Measurements from ENCODE around the gene TBCE. TPM values are rescaled to one million over a fixed set of nuclear protein-coding genes. Genes with fewer than 3 reads are reported as not detected.

Gene TBCE, protein sequence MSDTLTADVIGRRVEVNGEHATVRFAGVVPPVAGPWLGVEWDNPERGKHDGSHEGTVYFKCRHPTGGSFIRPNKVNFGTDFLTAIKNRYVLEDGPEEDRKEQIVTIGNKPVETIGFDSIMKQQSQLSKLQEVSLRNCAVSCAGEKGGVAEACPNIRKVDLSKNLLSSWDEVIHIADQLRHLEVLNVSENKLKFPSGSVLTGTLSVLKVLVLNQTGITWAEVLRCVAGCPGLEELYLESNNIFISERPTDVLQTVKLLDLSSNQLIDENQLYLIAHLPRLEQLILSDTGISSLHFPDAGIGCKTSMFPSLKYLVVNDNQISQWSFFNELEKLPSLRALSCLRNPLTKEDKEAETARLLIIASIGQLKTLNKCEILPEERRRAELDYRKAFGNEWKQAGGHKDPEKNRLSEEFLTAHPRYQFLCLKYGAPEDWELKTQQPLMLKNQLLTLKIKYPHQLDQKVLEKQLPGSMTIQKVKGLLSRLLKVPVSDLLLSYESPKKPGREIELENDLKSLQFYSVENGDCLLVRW
- 46.0 TPM for polyA plus RNA-seq (ENCODE audit: insufficient read length)

DNA sequence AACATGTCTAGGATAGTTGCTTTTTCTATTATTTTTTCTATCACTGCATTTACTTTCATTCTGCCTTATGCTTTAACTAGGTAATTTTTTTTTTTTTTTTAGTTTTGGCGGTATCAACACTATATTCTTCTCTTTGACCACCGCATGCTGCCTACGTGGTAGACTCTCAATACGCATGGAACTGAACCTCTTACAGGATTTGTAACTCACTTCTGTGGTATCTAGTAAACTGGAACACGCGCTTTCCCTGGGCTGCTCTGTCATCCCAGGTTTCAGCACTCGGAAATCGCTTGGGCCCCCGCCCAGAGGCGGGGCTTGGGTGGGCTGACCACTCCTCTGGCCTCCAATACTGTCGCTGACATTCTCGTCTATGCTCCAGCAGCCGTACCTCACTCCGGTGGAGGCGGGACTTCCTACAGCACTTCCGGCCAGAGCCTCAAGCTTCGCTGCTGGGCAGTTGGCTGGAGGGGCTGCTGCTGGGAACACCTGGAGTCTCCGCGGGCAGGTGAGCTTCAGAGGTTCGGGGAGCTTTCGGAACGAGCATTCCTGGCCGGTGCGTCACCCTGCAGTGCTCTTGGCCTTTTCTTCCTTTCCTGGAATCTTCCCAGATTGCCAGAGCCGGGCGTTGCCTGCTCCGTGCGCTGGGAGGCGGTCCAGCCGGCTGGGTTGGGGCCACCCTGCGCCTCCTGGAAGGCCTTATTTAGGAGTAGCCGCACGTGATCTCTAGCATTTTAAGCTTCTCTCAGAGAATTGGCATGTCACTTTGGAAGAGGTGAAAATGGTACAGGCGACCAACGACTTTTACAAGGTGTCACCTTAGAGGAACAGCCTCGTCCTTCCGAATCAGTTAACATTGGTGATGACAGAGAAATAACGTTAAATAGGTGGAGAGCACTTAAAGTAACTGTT lies at the start of gene TBCE:
Gene TBCE (plus strand): TSS at position 428 of the 909 bp plus-strand sequence. CDS start 12,623 bp downstream, outside the sequence.
- peak; percentile 98 for DNase-seq

- DNase-seq = no peak
Measured at GRCh38 chr1:235319255-235319654, 48.0 kb upstream of the TBCE start.

GRCh38 chr1:235320521-235321179 lies 46.6 kb upstream of the TBCE start:
- DNase-seq = no peak

DNA sequence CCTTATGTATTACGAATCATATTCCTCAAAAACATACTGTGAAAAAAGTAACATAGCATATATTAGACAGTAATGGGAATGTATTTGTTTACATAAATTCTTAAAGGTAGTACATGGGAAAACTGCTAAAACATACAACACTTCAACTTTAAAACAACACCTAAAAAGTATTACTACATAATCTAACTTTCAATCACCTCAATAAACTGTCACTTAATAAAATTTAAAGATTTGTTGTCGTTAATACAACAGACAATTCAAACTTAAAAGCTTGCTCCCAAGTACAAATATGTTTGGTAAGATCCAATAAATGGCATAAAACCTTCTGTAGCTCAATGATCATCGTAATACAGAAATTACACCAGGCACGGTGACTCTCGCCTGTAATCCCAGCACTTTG lies 42.9 kb upstream of the TBCE start:
- no peak for DNase-seq

- DNase-seq = no peak
Measured at GRCh38 chr1:235325139-235325538, 42.1 kb upstream of the TBCE start.

DNA sequence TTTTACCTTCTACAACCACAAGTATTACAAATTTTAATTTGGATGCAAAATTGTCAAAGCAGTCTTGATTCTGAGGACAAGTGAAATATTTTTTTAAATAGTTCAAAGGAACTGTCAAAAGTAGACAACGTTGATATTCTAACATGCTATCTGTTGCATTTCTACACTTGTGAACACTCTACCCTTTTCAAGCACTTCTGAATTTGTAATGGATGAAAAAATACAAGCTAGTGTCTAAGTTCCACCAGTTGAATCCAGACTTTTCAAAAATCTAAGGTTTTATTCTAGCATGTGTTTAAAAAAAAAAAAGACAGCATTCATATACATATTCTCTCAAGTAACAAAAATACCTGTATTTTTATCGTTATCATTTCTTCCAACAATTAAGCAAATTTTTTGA lies 41.4 kb upstream of the TBCE start:
- no peak for DNase-seq

GRCh38 chr1:235326719-235327558 lies 40.3 kb upstream of the TBCE start:
- peak; percentile 56 for DNase-seq

DNA sequence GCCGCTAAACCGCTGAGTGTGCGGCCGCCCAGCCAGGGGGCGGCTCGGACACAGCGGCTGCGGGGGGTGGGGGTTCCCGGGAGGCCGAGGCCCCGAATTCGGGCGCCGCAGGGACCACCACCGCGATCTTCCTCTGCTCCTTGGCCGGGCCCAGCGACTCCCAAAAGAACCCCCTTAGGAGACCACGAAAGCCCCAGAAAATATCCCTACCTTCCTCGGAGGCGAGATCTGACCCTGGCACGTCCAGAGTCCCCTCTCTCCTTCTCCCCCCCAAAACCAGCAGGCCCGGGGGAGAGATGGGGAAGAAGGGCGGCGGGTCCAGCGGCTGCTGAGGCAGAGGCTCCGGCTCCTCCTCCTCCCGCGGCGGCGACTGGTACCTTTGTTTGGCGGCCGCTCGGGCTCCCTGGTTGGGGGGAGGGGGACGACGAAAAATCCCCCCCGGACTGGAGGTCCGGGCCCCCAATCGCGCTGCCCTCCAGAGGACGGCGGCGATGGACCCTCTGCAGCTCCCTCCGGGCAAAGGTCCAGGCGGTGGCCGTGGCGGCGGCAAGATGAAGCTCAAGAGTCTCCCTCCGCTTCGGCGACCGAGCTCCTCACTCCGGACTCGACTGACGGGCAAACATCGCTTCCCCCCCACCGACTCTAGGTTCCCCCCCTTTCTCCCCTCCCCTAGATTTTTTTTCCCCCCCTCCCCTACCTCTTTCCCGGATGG lies 39.5 kb upstream of the TBCE start, which contains the start of gene ARID4B:
Gene ARID4B (minus strand): TSS at position 621 of the 712 bp plus-strand sequence. CDS start 1,260 bp downstream, outside the sequence.
- peak; percentile 41 for DNase-seq

DNA sequence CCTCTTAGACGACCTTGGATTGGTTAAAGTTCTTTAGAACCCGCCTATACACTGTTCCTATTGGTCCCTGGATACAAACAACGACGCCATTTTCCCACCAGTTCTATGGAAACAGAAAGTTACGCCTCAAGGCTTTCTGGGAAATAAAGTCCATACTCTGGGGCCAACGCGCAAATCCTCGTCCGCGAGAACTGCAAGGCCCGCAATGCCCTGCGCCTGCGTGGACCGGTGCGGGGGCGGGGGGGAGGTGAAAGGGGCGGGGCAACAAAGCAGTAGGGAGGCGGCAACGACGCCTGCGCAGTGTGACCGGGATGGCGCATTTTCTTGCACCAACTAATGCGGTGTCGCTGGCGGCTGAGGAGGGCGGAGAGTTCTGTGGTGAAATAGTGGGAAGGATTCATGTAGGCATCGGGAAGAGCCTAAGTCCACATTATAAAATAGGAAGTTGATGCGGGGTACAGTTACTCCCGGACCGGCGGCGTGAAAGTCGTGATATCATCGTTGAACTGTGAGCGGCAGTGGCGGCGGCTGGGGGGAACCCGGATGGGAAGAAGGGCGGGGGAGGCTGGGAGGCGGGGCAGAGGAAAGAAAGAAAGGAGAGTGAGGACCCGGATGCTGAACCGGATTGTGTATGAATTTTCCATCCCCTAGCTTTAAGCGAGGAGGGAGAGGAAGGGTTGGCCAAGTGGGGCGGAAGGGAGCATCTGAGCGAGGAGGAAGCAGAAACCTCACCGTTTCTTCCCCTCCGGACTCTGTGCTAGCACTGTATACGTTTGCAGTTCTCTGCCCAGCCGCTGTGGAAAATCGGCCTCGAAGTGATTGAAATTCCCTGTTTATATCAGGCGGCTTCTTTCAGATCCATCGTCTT lies 38.7 kb upstream of the TBCE start, which contains the start of gene GGPS1:
Gene GGPS1 (plus strand): TSS at position 300 of the 868 bp plus-strand sequence. CDS start 6,695 bp downstream, outside the sequence.
- peak; percentile 98 for DNase-seq

GRCh38 chr1:235329139-235329902 lies 37.9 kb upstream of the TBCE start:
- DNase-seq = peak; percentile 17

DNA sequence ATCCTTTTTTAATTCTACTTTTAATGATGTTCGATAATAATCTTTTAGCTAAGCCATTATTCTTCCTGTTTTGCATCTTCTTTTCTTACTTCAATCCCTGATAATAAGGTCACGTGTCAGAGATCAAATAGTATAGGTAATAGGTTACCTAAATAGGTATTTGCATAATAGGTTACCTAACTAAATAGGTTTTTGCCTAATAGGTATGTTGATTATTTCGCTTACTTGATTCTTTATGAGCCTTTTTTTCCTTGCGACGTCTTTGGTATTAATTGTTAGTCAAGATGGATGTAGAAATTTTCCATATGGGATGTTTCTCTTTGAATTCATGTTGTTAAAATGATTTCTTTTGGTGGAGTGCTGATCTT lies 36.3 kb upstream of the TBCE start:
- DNase-seq = no peak

DNA sequence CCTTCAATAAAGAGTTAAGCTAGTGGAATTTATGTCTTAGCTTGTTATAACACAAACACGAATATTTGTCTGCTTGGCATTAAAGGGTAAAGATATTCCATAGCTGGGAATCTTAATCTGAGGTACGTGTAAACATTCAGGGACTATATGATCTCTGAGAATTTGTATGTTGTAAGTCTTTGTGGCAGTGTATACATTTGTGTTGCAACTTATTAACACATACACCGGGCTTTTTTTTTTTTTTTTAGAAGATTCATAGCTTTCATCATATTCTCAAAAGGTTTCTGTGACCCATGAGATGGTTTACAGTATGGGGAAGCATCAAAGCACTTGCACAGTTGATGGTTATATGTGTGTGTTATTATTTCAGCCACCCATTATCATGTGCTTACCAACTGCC lies 35.8 kb upstream of the TBCE start:
- DNase-seq = no peak

DNA sequence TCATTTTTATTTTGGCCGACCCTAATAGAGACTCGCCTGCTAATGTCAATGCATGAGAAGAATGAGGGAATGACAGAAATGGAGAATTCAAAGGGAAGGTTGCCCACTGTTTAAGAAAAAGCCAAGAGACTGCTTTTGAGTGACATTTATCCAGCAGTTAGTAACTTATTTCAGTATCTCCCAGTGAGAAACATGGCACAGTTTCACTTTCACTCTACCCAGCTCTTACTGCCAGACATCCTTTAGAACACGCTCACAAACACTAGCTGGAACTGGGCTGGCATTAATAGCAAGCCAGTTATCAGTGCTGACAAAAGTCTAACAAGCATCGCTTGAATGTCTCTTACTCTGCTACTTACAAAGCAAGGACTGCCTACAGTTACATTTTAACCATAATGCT lies 30.3 kb upstream of the TBCE start:
- DNase-seq = no peak

DNA sequence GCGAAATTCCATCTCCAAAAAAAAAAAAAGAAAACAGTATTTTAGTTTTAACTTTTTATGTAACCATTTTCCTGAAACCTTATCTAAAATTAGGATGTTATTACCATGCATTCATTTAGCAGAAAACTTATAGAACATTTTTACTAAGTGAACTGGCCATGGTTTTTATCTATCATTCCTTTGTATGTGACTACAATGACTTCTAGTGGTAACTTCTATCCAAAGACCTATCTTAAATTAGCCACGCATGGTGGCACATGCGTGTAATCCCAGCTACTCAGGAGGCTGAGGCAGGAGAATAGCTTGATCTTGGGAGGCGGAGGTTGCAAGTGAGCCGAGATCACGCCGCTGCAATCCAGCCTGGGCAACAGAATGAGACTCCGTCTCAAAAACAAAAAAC lies 27.5 kb upstream of the TBCE start:
- DNase-seq = no peak

DNA sequence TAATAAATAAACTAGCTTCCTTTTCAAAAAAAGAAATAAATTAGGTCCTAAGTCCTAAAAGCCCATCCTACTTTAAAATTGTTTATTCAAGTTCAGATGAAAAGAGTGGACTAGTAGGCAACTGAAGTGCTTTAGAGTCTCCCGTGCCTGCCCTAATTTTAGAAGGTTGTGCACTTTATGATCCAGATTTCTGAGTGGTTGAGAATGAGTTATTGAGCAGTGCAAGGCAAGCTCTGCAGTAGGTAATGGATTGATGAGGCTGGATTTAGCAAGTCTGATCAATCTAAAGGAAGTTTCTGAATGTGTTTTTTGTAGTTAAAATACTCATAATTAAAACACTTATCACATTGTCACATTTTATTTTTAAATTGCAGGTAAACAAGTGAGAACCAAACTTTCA lies 25.9 kb upstream of the TBCE start:
- no peak for DNase-seq

GRCh38 chr1:235342039-235342438 lies 25.2 kb upstream of the TBCE start:
- DNase-seq = no peak

DNA sequence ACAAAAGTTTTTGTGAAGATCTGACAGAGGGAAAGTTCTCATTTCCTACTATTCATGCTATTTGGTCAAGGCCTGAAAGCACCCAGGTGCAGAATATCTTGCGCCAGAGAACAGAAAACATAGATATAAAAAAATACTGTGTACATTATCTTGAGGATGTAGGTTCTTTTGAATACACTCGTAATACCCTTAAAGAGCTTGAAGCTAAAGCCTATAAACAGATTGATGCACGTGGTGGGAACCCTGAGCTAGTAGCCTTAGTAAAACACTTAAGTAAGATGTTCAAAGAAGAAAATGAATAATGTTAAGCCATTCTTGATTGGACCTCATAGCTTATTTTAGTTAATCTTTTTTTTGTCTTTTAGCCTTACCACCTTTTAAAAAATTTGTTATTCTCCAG lies 24.8 kb upstream of the TBCE start:
- no peak for DNase-seq

- DNase-seq = no peak
Measured at GRCh38 chr1:235343726-235344125, 23.5 kb upstream of the TBCE start.

DNA sequence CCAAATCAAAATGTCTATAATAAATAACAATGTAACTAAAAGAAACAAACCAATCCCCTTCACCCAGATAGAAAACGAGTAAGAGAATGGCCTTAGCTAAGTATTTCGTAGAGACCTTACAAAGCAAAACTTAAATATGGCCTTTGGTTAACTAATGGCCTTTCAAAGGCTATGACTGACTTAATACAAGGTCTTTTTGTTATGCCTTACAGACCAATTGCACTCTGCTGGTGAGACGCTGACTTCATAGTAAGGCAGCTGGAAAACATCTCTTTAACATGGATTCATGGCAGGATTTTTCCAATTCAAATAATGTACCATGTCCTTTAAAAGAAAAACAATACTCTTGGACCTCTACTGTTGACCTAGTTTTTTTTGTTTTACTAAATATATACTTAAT lies 15.8 kb upstream of the TBCE start:
- DNase-seq = no peak

All from hindlimb muscle (tissue), 1 donor.